NB4 (cell line): ENCODE data around the gene FHIT.

Source experiments
- DNase-seq: peaks from one replicate; pipeline ENCODE4 v3.0.0; 2010; ENCODE audit warnings: low read depth
- H3K4me3 ChIP-seq: one replicate; pipeline ENCODE4 v1.5.1; 2011; ENCODE audit warnings: mild to moderate bottlenecking, low read depth, low read length, moderate library complexity
- CTCF ChIP-seq: IDR thresholded peaks from one replicate; pipeline ENCODE4 v1.5.1; 2012; ENCODE audit warnings: low read depth, low read length
- MAX ChIP-seq: IDR thresholded peaks from 2 replicates; pipeline ENCODE4 v1.6.1; 2011; ENCODE audit warnings: low read depth, low read length
- MYC ChIP-seq: IDR thresholded peaks from 2 replicates; pipeline ENCODE4 v1.6.1; 2011; ENCODE audit warnings: low read depth, low read length
- POLR2A ChIP-seq: IDR thresholded peaks from 2 replicates; pipeline ENCODE4 v1.6.1; 2011; ENCODE audit warnings: mild to moderate bottlenecking; ENCODE audit not compliant: insufficient read length; ENCODE audit errors: extremely low read depth

The FHIT gene

GRCh38 chr3:60788185-60788584 is 463.1 kb downstream of the FHIT start:
- H3K4me3 ChIP-seq: no peak overlapping the region
- TF ChIP-seq MAX: no peak
- TF ChIP-seq MYC: no peak
- no peak for TF ChIP-seq POLR2A
- no peak for TF ChIP-seq CTCF
- no peak for DNase-seq

GRCh38 chr3:60781935-60782334 is 469.3 kb downstream of the FHIT start:
- DNase-seq: no peak
- TF ChIP-seq CTCF (no peak), POLR2A (no peak), MYC (no peak), MAX (no peak)
- no peak overlapping the region for H3K4me3 ChIP-seq

- H3K4me3 ChIP-seq: no peak overlapping the region
- TF ChIP-seq CTCF (no peak), MYC (no peak), POLR2A (no peak), MAX (no peak)
- no peak for DNase-seq
Observed at GRCh38 chr3:60779637-60780036, 471.6 kb downstream of the FHIT start.

DNA sequence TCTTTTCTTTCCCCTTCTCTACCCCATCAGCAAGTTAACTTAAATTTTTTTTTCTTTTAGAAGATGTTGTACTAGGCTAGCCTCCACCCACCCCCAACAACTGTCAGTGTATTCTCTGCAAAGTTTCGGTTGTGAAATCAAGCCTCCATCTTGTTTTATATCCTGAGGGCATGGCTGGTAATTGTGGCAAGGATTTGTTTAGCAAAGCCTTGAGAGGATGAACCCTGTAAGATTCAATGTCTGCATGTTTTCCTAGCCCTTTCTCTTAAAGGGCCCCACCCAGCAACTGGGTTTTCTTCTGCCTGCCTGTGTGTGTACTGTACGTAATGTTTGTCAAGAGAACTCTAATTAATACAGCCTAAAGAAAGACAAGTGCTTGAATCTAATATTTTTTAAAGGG is 475.3 kb downstream of the FHIT start:
- no peak for TF ChIP-seq MYC
- TF ChIP-seq POLR2A: no peak
- no peak for TF ChIP-seq CTCF
- TF ChIP-seq MAX: no peak
- H3K4me3 ChIP-seq: no peak overlapping the region
- no peak for DNase-seq

- TF ChIP-seq CTCF: no peak
- no peak for DNase-seq
- no peak overlapping the region for H3K4me3 ChIP-seq
Observed at GRCh38 chr3:60774617-60775016, 476.6 kb downstream of the FHIT start.

DNA sequence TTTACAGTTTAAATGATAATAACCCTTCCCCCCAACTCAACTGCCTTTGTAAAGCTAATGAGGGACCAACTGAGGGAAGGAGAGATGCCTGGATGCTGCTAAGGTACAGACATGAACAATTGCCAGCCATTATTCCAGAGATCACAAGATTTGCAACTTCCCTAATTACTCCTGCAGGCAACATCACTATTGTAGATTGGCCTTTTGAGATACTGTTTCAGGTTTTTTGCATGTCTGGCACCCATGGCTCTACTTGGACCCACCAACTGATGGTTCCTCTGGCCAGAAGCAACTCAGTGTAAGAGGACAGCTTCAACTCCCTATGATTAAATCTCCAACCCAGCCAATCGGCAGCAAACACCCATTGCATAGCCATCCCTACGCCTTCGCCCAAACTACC is 478.7 kb downstream of the FHIT start:
- H3K4me3 ChIP-seq: no peak overlapping the region
- TF ChIP-seq MAX (no peak), MYC (no peak), POLR2A (no peak), CTCF (no peak)
- DNase-seq: no peak
